SK-N-SH (cell line): ENCODE results near the gene TMEM80. TPM values are rescaled to one million over a fixed set of nuclear protein-coding genes. Genes with fewer than 3 reads are reported as not detected.

Source experiments
- CTCF ChIA-PET: fragments of 300-600, 350-600 bp; formaldehyde crosslinking; extraction: SDS; loops from one replicate; lab custom pipeline; 2021; lab: Yijun Ruan, JAX
- POLR2A ChIA-PET: fragments of 350-600 bp; sonication (Branson Sonifier 250); formaldehyde crosslinking; extraction: SDS; loops from one replicate; lab custom pipeline; 2020; ENCODE audit warnings: antibody characterized with exemption, inconsistent platforms; lab: Yijun Ruan, JAX
- DNase-seq: peaks from one replicate; pipeline ENCODE4 v3.0.0; 2012
- H2AFZ ChIP-seq: fragments of 200-600 bp; sonication (generic); 2 replicates; pipeline ENCODE4 v1.8.1; 2016; ENCODE audit warnings: antibody characterized with exemption, mild to moderate bottlenecking, low read depth
- H3F3A ChIP-seq: fragments of 200-600 bp; sonication (generic); replicated peaks from 2 replicates; pipeline ENCODE3; 2016; ENCODE audit warnings: antibody characterized with exemption, mild to moderate bottlenecking; ENCODE audit not compliant: insufficient read depth
- H3K27ac ChIP-seq, 2 experiments: fragments of 200-500 bp in 1 of 2; fragments of 200-600 bp in 1 of 2; sonication (Bioruptor generic) in 1 of 2; sonication (generic), shearing (Covaris generic) in 1 of 2; 2 replicates each; pipeline versions ENCODE4 v1.5.1 to v1.6.1; 2014 to 2016; ENCODE audit warnings: low read depth in 2 of 2, inconsistent platforms in 1 of 2, low read length in 1 of 2, mild to moderate bottlenecking in 1 of 2, mixed read lengths in 1 of 2
- H3K27me3 ChIP-seq: fragments of 200-600 bp; sonication (generic), shearing (Covaris generic); 2 replicates; pipeline ENCODE4 v1.6.1; 2016; ENCODE audit warnings: mixed run types; ENCODE audit not compliant: insufficient read depth
- H3K36me3 ChIP-seq, 2 experiments: fragments of 200-500 bp in 1 of 2; fragments of 200-600 bp in 1 of 2; sonication (Bioruptor generic) in 1 of 2; sonication (generic) in 1 of 2; replicated peaks in 1 of 2; 2 replicates each; pipeline versions ENCODE3 to v1.5.1; 2014 to 2016; ENCODE audit warnings: low read length in 1 of 2, mild to moderate bottlenecking in 1 of 2; ENCODE audit not compliant: insufficient read depth in 2 of 2, control insufficient read depth in 1 of 2
- H3K4me1 ChIP-seq, 2 experiments: fragments of 200-500 bp in 1 of 2; fragments of 200-600 bp in 1 of 2; sonication (Bioruptor generic) in 1 of 2; sonication (generic), shearing (Covaris generic) in 1 of 2; 2 replicates each; pipeline versions ENCODE4 v1.5.1 to v1.6.1; 2014 to 2016; ENCODE audit warnings: low read depth in 1 of 2, low read length in 1 of 2, mixed run types in 1 of 2; ENCODE audit not compliant: insufficient read depth in 2 of 2, control insufficient read depth in 1 of 2
- H3K4me2 ChIP-seq: fragments of 200-600 bp; sonication (generic), shearing (Covaris generic); 2 replicates; pipeline ENCODE4 v1.6.1; 2017; ENCODE audit warnings: mixed run types
- H3K4me3 ChIP-seq, 2 experiments: fragments of 200-500 bp in 1 of 2; fragments of 200-600 bp in 1 of 2; sonication (Bioruptor generic) in 1 of 2; sonication (generic), shearing (Covaris generic) in 1 of 2; 2 replicates each; pipeline versions ENCODE4 v1.5.1 to v1.8.1; 2014 to 2016; ENCODE audit warnings: low read depth in 2 of 2, inconsistent platforms in 1 of 2, low read length in 1 of 2, mild to moderate bottlenecking in 1 of 2, mixed read lengths in 1 of 2, moderate library complexity in 1 of 2
- H3K79me2 ChIP-seq: fragments of 200-600 bp; sonication (generic); 2 replicates; pipeline ENCODE4 v1.8.1; 2017; ENCODE audit warnings: mild to moderate bottlenecking; ENCODE audit not compliant: insufficient read depth
- H3K9ac ChIP-seq: fragments of 200-600 bp; sonication (generic); 2 replicates; pipeline ENCODE4 v1.6.1; 2017; ENCODE audit warnings: mixed run types
- H3K9me2 ChIP-seq: fragments of 200-600 bp; sonication (generic); 2 replicates; pipeline ENCODE4 v1.6.1; 2017; ENCODE audit warnings: mixed run types
- H3K9me3 ChIP-seq: fragments of 200-600 bp; sonication (generic); 2 replicates; pipeline ENCODE4 v1.6.1; 2017; ENCODE audit warnings: mixed run types, mild to moderate bottlenecking, moderate library complexity
- H4K20me1 ChIP-seq: fragments of 200-600 bp; sonication (generic); 2 replicates; pipeline ENCODE4 v1.6.1; 2017; ENCODE audit warnings: mild to moderate bottlenecking, mixed run types; ENCODE audit not compliant: insufficient read depth
- CHD2 ChIP-seq: fragments of 150-350 bp; IDR thresholded peaks from 2 replicates; pipeline ENCODE4 v1.6.1; 2018; ENCODE audit warnings: low read length; ENCODE audit not compliant: partially characterized antibody
- ELF1 ChIP-seq: IDR thresholded peaks from 2 replicates; pipeline ENCODE4 v1.4.0; 2012
- EP300 ChIP-seq, 2 experiments: IDR thresholded peaks; 2 replicates each; pipeline versions ENCODE4 v1.4.0 to v1.6.1; 2012; ENCODE audit warnings: borderline replicate concordance in 1 of 2, low read depth in 1 of 2, low read length in 1 of 2
- FOSL2 ChIP-seq: IDR thresholded peaks from 2 replicates; pipeline ENCODE4 v1.4.0; 2012; ENCODE audit warnings: low read depth, mild to moderate bottlenecking, moderate library complexity, borderline replicate concordance
- FOXM1 ChIP-seq: IDR thresholded peaks from 2 replicates; pipeline ENCODE4 v1.4.0; 2012; ENCODE audit warnings: low read depth, mild to moderate bottlenecking
- GABPA ChIP-seq: IDR thresholded peaks from 2 replicates; pipeline ENCODE4 v1.4.0; 2012; ENCODE audit warnings: low read depth, mild to moderate bottlenecking
- GATA2 ChIP-seq: sonication (generic); formaldehyde crosslinking; IDR thresholded peaks from 2 replicates; pipeline ENCODE4 v1.5.0; 2020; ENCODE audit warnings: mild to moderate bottlenecking, missing genetic modification reagents
- JUND ChIP-seq: IDR thresholded peaks from 2 replicates; pipeline ENCODE4 v1.4.0; 2012
- MEF2A ChIP-seq: IDR thresholded peaks from 2 replicates; pipeline ENCODE4 v1.4.0; 2012; ENCODE audit warnings: low read depth, borderline replicate concordance
- NRF1 ChIP-seq: IDR thresholded peaks from 2 replicates; pipeline ENCODE4 v1.6.1; 2012; ENCODE audit warnings: low read depth, mild to moderate bottlenecking, low read length
- POLR2AphosphoS5 ChIP-seq: IDR thresholded peaks from 2 replicates; pipeline ENCODE4 v1.6.1; 2012; ENCODE audit warnings: low read depth, low read length
- RAD21 ChIP-seq: IDR thresholded peaks from 2 replicates; pipeline ENCODE4 v1.6.1; 2012; ENCODE audit warnings: mild to moderate bottlenecking, low read length
- RXRA ChIP-seq: IDR thresholded peaks from 2 replicates; pipeline ENCODE4 v1.4.0; 2012; ENCODE audit warnings: low read depth, mild to moderate bottlenecking, borderline replicate concordance
- SIN3A ChIP-seq: IDR thresholded peaks from 2 replicates; pipeline ENCODE4 v1.6.1; 2012; ENCODE audit warnings: low read depth, mild to moderate bottlenecking, low read length, moderate library complexity, borderline replicate concordance
- SMC3 ChIP-seq: IDR thresholded peaks from 2 replicates; pipeline ENCODE4 v1.6.1; 2012; ENCODE audit warnings: low read depth, low read length, improper control_type of control experiment
- TAF1 ChIP-seq: IDR thresholded peaks from 2 replicates; pipeline ENCODE4 v1.6.1; 2012; ENCODE audit warnings: low read depth, mild to moderate bottlenecking, low read length, moderate library complexity, borderline replicate concordance
- TCF12 ChIP-seq: IDR thresholded peaks from 2 replicates; pipeline ENCODE4 v1.4.0; 2012
- TEAD4 ChIP-seq: IDR thresholded peaks from 2 replicates; pipeline ENCODE4 v1.4.0; 2012; ENCODE audit warnings: mild to moderate bottlenecking, borderline replicate concordance; ENCODE audit not compliant: insufficient read depth
- WGBS: methylation state at CpG from one replicate; pipeline ENCODE4 v1.1.6; 2017; ENCODE audit warnings: low lambda C conversion rate; 5-methylcytosine and 5-hydroxymethylcytosine counted together
- polyA plus RNA-seq, 3 experiments: library from polyadenylated mRNA; depleted of rRNA; stranded (reverse); fragments of >200 nt; gene quantifications; 2 replicates each; pipeline ENCODE4 v1.2.3, GENCODE V29; 2012
- TF ChIP-seq, protein P1 (sequence below): IDR thresholded peaks from 2 replicates; pipeline ENCODE4; 2012
- TF ChIP-seq, protein P2 (sequence below): fragments of 200-600 bp; sonication (generic); IDR thresholded peaks from 2 replicates; pipeline ENCODE4 v1.6.1; 2017; ENCODE audit warnings: antibody characterized with exemption, mild to moderate bottlenecking, moderate library complexity

The TMEM80 gene
- polyA plus RNA-seq, 1 of the 3 experiments (the other 2 are of a cell fraction), result 40.4 TPM

- ChIA-PET CTCF (no interaction called here), POLR2A (no interaction called here)
- Histone ChIP-seq H3F3A (no peaks in the 10 kb centered on the region), H3K9ac (no peak overlapping the region), H3K9me3 (no peaks in the 10 kb centered on the region), H3K4me1 (peaks cover 0 to 12% of the 10 kb centered on the region in 2 experiments; a peak in 1 of 4 replicates), H2AFZ (no peak overlapping the region), H3K27me3 (no peaks in the 10 kb centered on the region), H3K4me3 (no peak overlapping the region), H4K20me1 (no peaks in the 10 kb centered on the region), H3K36me3 (peaks cover 14 to 38% of the 10 kb centered on the region in 2 experiments), H3K79me2 (peaks cover 4% of the 10 kb centered on the region; the same call in 1 of the 2 replicates), H3K27ac (no peak overlapping the region), H3K4me2 (no peak overlapping the region), H3K9me2 (no peaks in the 10 kb centered on the region)
- DNase-seq, result no peak
- TF ChIP-seq FOXM1 (no peak), GATA2 (no peak), MEF2A (no peak)
- 91% methylated on average over 25 of the region's 30 CpGs for WGBS
Observed at GRCh38 chr11:686451-687243, 9.0 kb upstream of the TMEM80 start.

DNA sequence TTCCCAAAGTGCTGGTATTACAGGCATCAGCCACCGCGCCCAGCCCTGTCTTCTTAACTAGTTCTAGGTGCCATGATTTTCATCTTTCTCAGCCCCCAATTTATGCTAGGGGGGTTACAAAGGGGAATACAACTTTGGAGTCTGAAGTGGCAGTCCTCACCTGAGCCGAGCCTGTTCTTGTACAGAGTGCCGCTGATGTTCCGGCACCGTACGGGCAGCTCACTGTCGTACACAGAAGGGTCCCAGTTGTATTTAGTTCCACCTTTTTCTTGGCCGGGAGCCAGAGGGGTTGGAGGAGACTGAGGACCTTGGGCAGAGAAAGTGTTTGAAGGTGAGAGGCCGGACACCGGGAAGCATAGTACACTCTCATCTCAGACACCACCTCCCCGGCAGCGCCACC lies 7.9 kb upstream of the TMEM80 start:
- WGBS, result 97% methylated on average over 13 of the region's 13 CpGs
- CTCF ChIA-PET, result no interaction called here
- no peaks in the 10 kb centered on the region for H3F3A ChIP-seq

More for the DNA sequence above, 7.9 kb upstream of the TMEM80 start:
- H3K27me3 ChIP-seq, result no peaks in the 10 kb centered on the region
- H4K20me1 ChIP-seq, result peaks cover 7% of the 10 kb centered on the region; the same call in 1 of the 2 replicates
- peaks cover 14 to 38% of the 10 kb centered on the region in 2 experiments for H3K36me3 ChIP-seq
- peaks cover 14% of the 10 kb centered on the region for H3K79me2 ChIP-seq
- no peak for DNase-seq
- H2AFZ ChIP-seq, result no peak overlapping the region
- H3K4me1 ChIP-seq, result peaks cover 0 to 1% of the 10 kb centered on the region in 2 experiments; a peak in 1 of 4 replicates
- H3K4me2 ChIP-seq, result no peak overlapping the region
- POLR2A ChIA-PET, result no interaction called here
- TF ChIP-seq TEAD4 (no peak), JUND (no peak), TAF1 (no peak), EP300 (IDR thresholded peaks at IDR 0.05; ENCODE audit: borderline replicate concordance in 1 of 2, low read depth in 1 of 2, low read length in 1 of 2) (no peak), CHD2 (no peak), FOXM1 (no peak), MEF2A (no peak), SIN3A (no peak), ELF1 (no peak), RAD21 (no peak), NRF1 (no peak), GABPA (no peak), TCF12 (no peak), SMC3 (no peak), FOSL2 (no peak), RXRA (no peak), POLR2AphosphoS5 (no peak)
- TF ChIP-seq, protein P1, sequence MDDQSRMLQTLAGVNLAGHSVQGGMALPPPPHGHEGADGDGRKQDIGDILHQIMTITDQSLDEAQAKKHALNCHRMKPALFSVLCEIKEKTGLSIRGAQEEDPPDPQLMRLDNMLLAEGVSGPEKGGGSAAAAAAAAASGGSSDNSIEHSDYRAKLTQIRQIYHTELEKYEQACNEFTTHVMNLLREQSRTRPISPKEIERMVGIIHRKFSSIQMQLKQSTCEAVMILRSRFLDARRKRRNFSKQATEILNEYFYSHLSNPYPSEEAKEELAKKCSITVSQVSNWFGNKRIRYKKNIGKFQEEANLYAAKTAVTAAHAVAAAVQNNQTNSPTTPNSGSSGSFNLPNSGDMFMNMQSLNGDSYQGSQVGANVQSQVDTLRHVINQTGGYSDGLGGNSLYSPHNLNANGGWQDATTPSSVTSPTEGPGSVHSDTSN, result no peak
- TF ChIP-seq, protein P2, sequence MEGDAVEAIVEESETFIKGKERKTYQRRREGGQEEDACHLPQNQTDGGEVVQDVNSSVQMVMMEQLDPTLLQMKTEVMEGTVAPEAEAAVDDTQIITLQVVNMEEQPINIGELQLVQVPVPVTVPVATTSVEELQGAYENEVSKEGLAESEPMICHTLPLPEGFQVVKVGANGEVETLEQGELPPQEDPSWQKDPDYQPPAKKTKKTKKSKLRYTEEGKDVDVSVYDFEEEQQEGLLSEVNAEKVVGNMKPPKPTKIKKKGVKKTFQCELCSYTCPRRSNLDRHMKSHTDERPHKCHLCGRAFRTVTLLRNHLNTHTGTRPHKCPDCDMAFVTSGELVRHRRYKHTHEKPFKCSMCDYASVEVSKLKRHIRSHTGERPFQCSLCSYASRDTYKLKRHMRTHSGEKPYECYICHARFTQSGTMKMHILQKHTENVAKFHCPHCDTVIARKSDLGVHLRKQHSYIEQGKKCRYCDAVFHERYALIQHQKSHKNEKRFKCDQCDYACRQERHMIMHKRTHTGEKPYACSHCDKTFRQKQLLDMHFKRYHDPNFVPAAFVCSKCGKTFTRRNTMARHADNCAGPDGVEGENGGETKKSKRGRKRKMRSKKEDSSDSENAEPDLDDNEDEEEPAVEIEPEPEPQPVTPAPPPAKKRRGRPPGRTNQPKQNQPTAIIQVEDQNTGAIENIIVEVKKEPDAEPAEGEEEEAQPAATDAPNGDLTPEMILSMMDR, result no peak
- no peak overlapping the region for H3K27ac ChIP-seq
- H3K4me3 ChIP-seq, result no peak overlapping the region
- H3K9me2 ChIP-seq, result no peaks in the 10 kb centered on the region
- no peaks in the 10 kb centered on the region for H3K9me3 ChIP-seq
- no peak overlapping the region for H3K9ac ChIP-seq
